GM21526 (cell line): ENCODE measurements around the gene PMEPA1.
A peak's percentile ranks its signal among the peaks of the same experiment; 100 is the strongest.

Source experiments
- ATAC-seq: cut with Tn5 transposase; IDR thresholded peaks from one replicate; pipeline ENCODE4 v1.9.1; 2021; ENCODE audit warnings: moderate library complexity; ENCODE audit not compliant: unreplicated experiment, low FRiP score

The PMEPA1 gene

DNA sequence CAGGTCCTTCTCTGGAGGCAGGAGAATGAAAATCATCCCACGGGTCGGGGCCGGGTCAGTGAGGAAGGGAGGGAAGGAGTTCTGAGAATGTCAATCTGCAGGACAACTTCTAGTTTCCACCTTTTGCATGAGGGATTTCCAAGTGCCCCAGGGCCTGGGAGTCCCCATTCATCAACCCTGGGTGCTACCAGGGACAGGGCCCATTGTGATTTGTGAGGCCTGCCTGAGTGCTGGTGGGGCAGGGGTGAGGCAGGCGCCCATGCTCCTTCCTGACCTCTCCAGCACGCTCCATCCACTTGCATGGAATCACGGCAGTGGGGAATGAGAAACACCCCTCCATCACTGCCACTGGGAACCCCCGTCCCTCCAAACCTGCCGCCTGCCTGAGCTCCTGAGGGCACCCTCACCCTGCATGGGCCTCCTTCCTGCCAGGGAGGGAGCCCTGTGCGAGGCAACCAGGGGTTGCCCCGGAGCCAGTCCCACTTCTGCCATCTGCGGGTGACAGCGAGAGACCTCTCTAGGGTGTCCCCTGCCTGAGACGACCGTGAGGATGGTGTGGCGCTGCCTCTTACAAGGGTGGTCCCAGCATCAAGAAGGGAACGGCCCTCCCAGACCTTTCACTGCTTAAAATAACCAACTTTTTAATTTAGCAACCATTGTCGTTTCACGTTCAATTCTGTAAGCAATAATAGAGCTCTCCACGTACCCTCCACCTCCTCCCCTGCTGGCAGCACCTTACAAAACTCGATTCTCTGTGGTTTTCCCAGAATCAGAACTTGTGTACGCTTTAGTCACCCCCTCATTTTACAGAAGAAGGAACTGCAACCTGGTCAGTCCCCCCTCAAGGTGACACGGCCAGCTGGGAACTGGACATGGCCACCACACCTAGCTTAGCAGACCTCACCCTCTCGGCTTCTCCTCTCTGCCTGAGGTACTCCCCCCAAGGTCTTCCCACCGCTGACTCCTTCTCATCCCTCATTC lies 28.6 kb downstream of the PMEPA1 start:
- ATAC-seq = no peak

GRCh38 chr20:57680131-57680716 lies 29.6 kb downstream of the PMEPA1 start:
- ATAC-seq = peak; percentile 43

GRCh38 chr20:57679113-57679512 lies 30.7 kb downstream of the PMEPA1 start:
- no peak for ATAC-seq

DNA sequence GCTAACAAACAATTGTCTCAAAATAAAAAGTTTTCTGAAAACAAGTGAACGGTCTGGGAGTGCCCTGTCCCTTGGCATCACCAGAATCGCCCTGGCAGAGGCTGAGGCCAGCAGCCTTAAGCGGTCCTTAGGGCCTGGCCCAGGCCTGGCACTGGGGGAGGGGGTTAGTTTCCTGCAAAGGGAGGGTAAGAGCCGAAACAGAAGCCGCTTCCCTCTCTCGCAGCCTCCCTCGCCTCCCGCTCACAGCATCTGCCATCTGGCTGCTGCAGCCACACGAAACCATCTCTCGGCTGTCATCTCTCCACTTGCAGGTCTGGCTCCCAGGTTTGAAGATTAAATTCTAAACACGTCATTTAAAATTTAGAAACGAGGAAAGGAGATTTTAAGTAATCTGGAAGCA lies 31.5 kb downstream of the PMEPA1 start:
- no peak for ATAC-seq

- ATAC-seq = no peak
These were observed 32.2 kb downstream of the PMEPA1 start for GRCh38 chr20:57677584-57677982.

GRCh38 chr20:57676589-57677583 lies 32.9 kb downstream of the PMEPA1 start:
- no peak for ATAC-seq

DNA sequence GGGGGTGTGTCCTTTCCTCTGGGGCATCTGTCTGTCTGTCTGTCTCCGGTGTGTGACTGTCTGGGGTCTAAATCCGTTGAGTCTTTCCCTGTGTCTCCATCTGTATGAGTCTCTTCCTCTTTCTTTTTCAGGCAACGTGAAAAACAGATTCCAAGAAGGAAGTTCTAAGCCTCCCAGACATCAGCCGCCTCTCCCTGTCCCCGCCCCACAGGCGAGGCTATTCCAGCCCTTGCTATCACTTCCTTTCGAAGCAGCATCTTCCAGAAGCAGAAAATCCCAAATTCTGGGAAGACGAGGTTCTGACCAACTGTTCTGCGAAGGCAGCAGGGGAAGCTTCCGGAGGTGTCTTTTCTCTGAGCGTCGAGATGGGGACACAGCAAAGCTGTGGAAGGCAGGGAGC lies 34.0 kb downstream of the PMEPA1 start:
- ATAC-seq = no peak

- no peak for ATAC-seq
These were observed 36.8 kb downstream of the PMEPA1 start for GRCh38 chr20:57672953-57673575.

DNA sequence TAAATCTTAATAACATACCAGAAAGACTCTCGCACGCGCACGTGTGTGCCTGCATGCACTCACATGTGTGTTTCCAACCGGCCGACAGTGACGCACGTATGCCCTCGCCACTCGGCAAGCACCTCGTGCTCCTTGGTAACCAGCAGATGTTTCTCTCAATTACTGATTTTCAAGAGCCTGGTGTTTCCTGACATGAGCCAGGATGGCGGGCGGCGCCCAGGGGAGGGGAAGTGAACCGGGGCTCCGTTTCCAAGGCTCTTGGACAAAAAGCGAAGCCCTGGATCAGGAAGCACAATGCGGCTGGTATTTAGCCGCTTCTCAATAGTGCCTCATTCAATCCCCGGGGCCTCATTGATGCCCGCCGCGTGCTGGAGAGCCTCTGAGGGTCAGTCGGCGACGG lies 37.7 kb downstream of the PMEPA1 start:
- no peak for ATAC-seq

- no peak for ATAC-seq
These were observed 38.2 kb downstream of the PMEPA1 start for GRCh38 chr20:57671662-57672061.

- ATAC-seq = no peak
These were observed 38.8 kb downstream of the PMEPA1 start for GRCh38 chr20:57671072-57671391.

- no peak for ATAC-seq
These were observed 39.3 kb downstream of the PMEPA1 start for GRCh38 chr20:57670288-57671071.

DNA sequence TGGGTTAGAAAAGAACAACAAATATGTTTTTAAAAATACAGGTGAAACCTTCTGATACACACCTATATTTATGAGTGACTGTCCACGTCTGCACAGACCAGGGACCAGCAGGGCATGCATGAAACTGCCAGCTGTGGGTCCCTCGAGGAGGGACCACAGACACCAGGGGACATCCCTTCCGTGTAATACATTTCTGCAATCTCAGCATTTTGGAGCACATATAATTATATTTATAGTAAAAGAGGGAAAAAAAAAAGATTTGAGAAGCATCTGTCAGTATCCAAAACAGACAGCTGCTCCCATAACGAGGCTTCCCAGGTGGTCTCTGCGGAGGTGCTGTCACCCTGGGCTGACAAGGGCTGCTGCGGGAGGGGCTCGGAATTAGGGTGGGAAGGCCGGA lies 40.2 kb downstream of the PMEPA1 start:
- ATAC-seq = no peak

DNA sequence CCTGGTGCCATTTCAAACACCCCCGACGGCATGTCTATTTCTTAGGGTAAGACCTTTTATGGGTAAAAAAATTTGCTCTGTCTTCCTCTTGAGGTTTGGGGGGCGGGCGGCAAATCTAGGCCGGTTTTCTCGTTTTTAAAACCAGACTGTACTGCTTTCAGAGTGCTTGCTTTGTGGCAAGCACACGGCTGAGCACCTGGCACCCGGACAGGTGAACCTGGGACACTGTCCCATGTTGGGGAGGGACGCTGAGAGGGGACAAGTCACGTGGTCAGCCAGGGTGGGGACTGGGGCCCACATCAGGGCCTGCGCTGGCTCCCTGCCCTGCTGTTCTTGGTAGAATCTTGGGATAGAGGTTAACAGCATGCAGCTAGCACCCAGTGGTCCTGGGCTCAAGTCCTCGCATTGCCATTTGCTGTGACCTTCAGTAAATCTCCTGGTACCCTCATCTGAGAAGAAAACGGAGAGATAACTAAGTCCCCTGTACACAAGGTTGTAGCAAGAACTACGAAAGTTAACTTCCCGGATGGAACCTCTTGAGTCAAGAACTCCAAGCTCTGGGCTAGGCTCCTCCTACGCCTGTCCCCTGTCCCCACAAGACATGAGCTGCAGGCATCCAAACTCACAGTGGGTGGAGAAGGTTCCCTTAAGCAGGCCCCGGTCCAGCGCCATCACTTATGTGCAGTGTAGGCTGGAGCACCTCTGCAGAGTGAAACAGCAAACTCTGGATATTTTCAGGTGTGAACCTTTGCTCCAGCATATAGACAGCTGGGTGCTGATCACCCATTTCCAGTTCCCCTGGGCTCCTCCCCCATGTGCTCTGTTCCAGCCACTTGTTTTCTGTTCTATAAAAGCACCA lies 41.7 kb downstream of the PMEPA1 start:
- no peak for ATAC-seq

DNA sequence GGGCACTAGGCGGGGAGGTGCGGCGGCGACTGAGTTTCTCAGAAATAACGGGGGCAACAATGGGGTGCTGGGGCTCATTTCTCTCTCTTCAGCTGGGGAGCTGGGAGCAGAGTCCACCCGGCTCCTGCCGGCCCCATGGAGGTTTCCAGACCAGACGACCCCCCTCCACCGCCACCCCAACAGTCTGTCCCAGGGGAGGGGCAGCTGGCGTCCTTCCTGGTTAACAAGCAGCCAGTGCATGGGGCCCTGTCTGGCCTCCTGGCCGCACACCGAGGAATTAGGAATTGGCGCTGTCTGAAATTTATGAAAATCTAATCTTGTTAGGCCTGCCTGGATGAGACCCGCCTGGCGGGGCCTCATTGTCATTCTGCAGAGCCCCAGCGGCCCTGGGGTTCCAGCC lies 42.4 kb downstream of the PMEPA1 start:
- ATAC-seq = no peak

GRCh38 chr20:57666834-57667157 lies 43.0 kb downstream of the PMEPA1 start:
- ATAC-seq = no peak

DNA sequence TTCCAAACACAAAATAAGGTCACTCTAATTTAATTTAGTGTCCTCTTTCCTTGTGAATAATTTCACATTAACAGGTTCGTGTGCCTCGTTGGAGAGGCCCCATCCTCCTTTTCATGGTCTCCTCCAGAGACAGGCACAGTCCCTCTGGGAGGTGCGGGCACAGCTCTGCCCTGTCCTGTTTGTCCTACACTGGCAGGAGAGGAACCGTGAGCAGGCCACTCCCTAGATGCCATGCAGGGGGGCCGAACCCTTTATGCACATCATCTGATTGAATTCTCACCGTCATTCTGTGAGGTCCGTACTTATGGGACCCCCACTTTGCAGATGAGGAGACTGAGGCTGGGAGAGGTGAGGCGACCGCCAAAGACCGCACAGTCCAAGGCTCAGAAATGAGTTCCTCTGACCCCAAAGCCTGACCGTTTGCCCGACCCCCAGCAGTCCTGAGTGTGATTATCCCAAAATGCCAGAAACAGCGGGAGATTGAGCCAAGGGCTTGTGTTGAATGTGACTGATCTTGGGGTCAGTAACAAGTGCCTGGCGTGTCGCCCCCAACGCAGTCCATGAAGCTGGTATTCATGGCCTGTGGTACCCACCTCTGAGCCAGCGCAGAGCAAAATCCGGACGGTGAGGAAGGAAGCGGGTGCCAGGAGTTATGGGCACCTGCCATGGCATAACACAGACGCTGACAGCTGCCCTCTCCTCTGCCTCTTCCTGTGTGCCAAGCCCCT lies 43.5 kb downstream of the PMEPA1 start:
- ATAC-seq = no peak

GRCh38 chr20:57665589-57665971 lies 44.2 kb downstream of the PMEPA1 start:
- no peak for ATAC-seq
